Measurements from ENCODE around the gene SIDT2. TPM values are rescaled to one million over a fixed set of nuclear protein-coding genes. Genes with fewer than 3 reads are reported as not detected.
A peak's percentile ranks its signal among the peaks of the same experiment; 100 is the strongest.
"Not testable (repeated sequence)": the region's sequence is repeated elsewhere in the genome, so short reads cannot be mapped to it uniquely, and the experiment has no call there.

Gene SIDT2
- 31.1 TPM for polyA plus RNA-seq (2013, experiment 1 of 4)
- polyA plus RNA-seq (2013, experiment 2 of 4): 34.7 TPM
- polyA plus RNA-seq (2013, experiment 3 of 4): 22.3 TPM
- polyA plus RNA-seq (2013, experiment 4 of 4): 25.6 TPM

GRCh38 chr11:117178210-117179034 is at the start of gene SIDT2:
Gene SIDT2 (plus strand): TSS chr11:117178743. CDS start chr11:117179264, 521 bp downstream.
- 3 to 4% methylated on average over 48 to 51 of the region's 51 CpGs for WGBS, 2 experiments
- H3K27me3 ChIP-seq (ENCODE audit: control insufficient read depth, insufficient read depth, low read length, poor library complexity, severe bottlenecking): no peaks in the 10 kb centered on the region
- peak within 1 kb of the TSS; percentile 33 for H3K27ac ChIP-seq (ENCODE audit: insufficient read depth, low read depth, low read length, poor library complexity, severe bottlenecking)
- H3K4me1 ChIP-seq (ENCODE audit: control insufficient read depth, insufficient read depth, low read length): peaks cover 20% of the 10 kb centered on the region
- peak within 1 kb of the TSS; percentile 74 for H3K4me3 ChIP-seq (ENCODE audit: insufficient read depth, low read depth, low read length)
- no peaks in the 10 kb centered on the region for H3K9me3 ChIP-seq (ENCODE audit: control insufficient read depth, low read length)
- peaks cover 4% of the 10 kb centered on the region for H3K36me3 ChIP-seq (ENCODE audit: control insufficient read depth, insufficient read depth, low read length)

- not testable (repeated sequence) for H3K27me3 ChIP-seq (ENCODE audit: control insufficient read depth, insufficient read depth, low read length, poor library complexity, severe bottlenecking); H3K4me1 ChIP-seq (ENCODE audit: control insufficient read depth, insufficient read depth, low read length); H3K36me3 ChIP-seq (ENCODE audit: control insufficient read depth, insufficient read depth, low read length); H3K27ac ChIP-seq (ENCODE audit: insufficient read depth, low read depth, low read length, poor library complexity, severe bottlenecking); H3K9me3 ChIP-seq (ENCODE audit: control insufficient read depth, low read length); H3K4me3 ChIP-seq (ENCODE audit: insufficient read depth, low read depth, low read length)
- 91 to 93% methylated on average over 5 to 6 of the region's 7 CpGs for WGBS, 2 experiments
Measured at GRCh38 chr11:117130396-117130795, 48.1 kb upstream of the SIDT2 start.

- Histone ChIP-seq H3K27me3 (ENCODE audit: control insufficient read depth, insufficient read depth, low read length, poor library complexity, severe bottlenecking) (no peaks in the 10 kb centered on the region), H3K9me3 (ENCODE audit: control insufficient read depth, low read length) (no peaks in the 10 kb centered on the region), H3K27ac (ENCODE audit: insufficient read depth, low read depth, low read length, poor library complexity, severe bottlenecking) (no peak overlapping the region), H3K36me3 (ENCODE audit: control insufficient read depth, insufficient read depth, low read length) (no peaks in the 10 kb centered on the region), H3K4me3 (ENCODE audit: insufficient read depth, low read depth, low read length) (no peak overlapping the region), H3K4me1 (ENCODE audit: control insufficient read depth, insufficient read depth, low read length) (no peaks in the 10 kb centered on the region)
- WGBS, 2 experiments: 93 to 97% methylated on average over 7 of the region's 7 CpGs
Measured at GRCh38 chr11:117130879-117131278, 47.7 kb upstream of the SIDT2 start.

- no peaks in the 10 kb centered on the region for H3K36me3 ChIP-seq (ENCODE audit: control insufficient read depth, insufficient read depth, low read length)
- no peak overlapping the region for H3K27ac ChIP-seq (ENCODE audit: insufficient read depth, low read depth, low read length, poor library complexity, severe bottlenecking)
- no peak overlapping the region for H3K4me3 ChIP-seq (ENCODE audit: insufficient read depth, low read depth, low read length)
- no peaks in the 10 kb centered on the region for H3K27me3 ChIP-seq (ENCODE audit: control insufficient read depth, insufficient read depth, low read length, poor library complexity, severe bottlenecking)
- H3K4me1 ChIP-seq (ENCODE audit: control insufficient read depth, insufficient read depth, low read length): no peaks in the 10 kb centered on the region
- WGBS, 2 experiments: 90% methylated on average over 1 of the region's 3 CpGs; no CpG with 5 or more reads in 1 of the 2 experiments
- H3K9me3 ChIP-seq (ENCODE audit: control insufficient read depth, low read length): no peaks in the 10 kb centered on the region
Measured at GRCh38 chr11:117134431-117134830, 44.1 kb upstream of the SIDT2 start.

- not testable (repeated sequence) for H3K4me3 ChIP-seq (ENCODE audit: insufficient read depth, low read depth, low read length); H3K9me3 ChIP-seq (ENCODE audit: control insufficient read depth, low read length); H3K4me1 ChIP-seq (ENCODE audit: control insufficient read depth, insufficient read depth, low read length); H3K27me3 ChIP-seq (ENCODE audit: control insufficient read depth, insufficient read depth, low read length, poor library complexity, severe bottlenecking); H3K36me3 ChIP-seq (ENCODE audit: control insufficient read depth, insufficient read depth, low read length); H3K27ac ChIP-seq (ENCODE audit: insufficient read depth, low read depth, low read length, poor library complexity, severe bottlenecking)
- WGBS, 2 experiments: no CpG with 5 or more reads among the region's 4 CpGs
Measured at GRCh38 chr11:117134979-117135378, 43.6 kb upstream of the SIDT2 start.

GRCh38 chr11:117137223-117138086 is 41.1 kb upstream of the SIDT2 start:
- not testable (repeated sequence) for H3K27me3 ChIP-seq (ENCODE audit: control insufficient read depth, insufficient read depth, low read length, poor library complexity, severe bottlenecking); H3K36me3 ChIP-seq (ENCODE audit: control insufficient read depth, insufficient read depth, low read length); H3K27ac ChIP-seq (ENCODE audit: insufficient read depth, low read depth, low read length, poor library complexity, severe bottlenecking); H3K4me1 ChIP-seq (ENCODE audit: control insufficient read depth, insufficient read depth, low read length); H3K9me3 ChIP-seq (ENCODE audit: control insufficient read depth, low read length); H3K4me3 ChIP-seq (ENCODE audit: insufficient read depth, low read depth, low read length)
- WGBS, 2 experiments: no CpG with 5 or more reads among the region's 15 CpGs

- H3K36me3 ChIP-seq (ENCODE audit: control insufficient read depth, insufficient read depth, low read length): no peaks in the 10 kb centered on the region
- no peaks in the 10 kb centered on the region for H3K27me3 ChIP-seq (ENCODE audit: control insufficient read depth, insufficient read depth, low read length, poor library complexity, severe bottlenecking)
- peaks cover 15% of the 10 kb centered on the region for H3K4me1 ChIP-seq (ENCODE audit: control insufficient read depth, insufficient read depth, low read length)
- no peaks in the 10 kb centered on the region for H3K9me3 ChIP-seq (ENCODE audit: control insufficient read depth, low read length)
- WGBS, 2 experiments: 31 to 41% methylated on average over 5 of the region's 5 CpGs
- H3K4me3 ChIP-seq (ENCODE audit: insufficient read depth, low read depth, low read length): peak overlapping the region; percentile 78
- peak overlapping the region; percentile 44 for H3K27ac ChIP-seq (ENCODE audit: insufficient read depth, low read depth, low read length, poor library complexity, severe bottlenecking)
Measured at GRCh38 chr11:117143390-117143789, 35.2 kb upstream of the SIDT2 start.

GRCh38 chr11:117143871-117144476 is 34.6 kb upstream of the SIDT2 start, which contains the start of gene PAFAH1B2:
Gene PAFAH1B2 (plus strand): TSS chr11:117144287. CDS start chr11:117152448, 8,161 bp downstream.
- no peaks in the 10 kb centered on the region for H3K36me3 ChIP-seq (ENCODE audit: control insufficient read depth, insufficient read depth, low read length)
- no peaks in the 10 kb centered on the region for H3K27me3 ChIP-seq (ENCODE audit: control insufficient read depth, insufficient read depth, low read length, poor library complexity, severe bottlenecking)
- H3K27ac ChIP-seq (ENCODE audit: insufficient read depth, low read depth, low read length, poor library complexity, severe bottlenecking): peak within 1 kb of the TSS; percentile 77
- H3K9me3 ChIP-seq (ENCODE audit: control insufficient read depth, low read length): no peaks in the 10 kb centered on the region
- H3K4me1 ChIP-seq (ENCODE audit: control insufficient read depth, insufficient read depth, low read length): peaks cover 15% of the 10 kb centered on the region
- H3K4me3 ChIP-seq (ENCODE audit: insufficient read depth, low read depth, low read length): peak within 1 kb of the TSS; percentile 78
- WGBS, 2 experiments: 1% methylated on average over 47 to 48 of the region's 48 CpGs

GRCh38 chr11:117144477-117145392 is 33.8 kb upstream of the SIDT2 start:
- H3K27ac ChIP-seq (ENCODE audit: insufficient read depth, low read depth, low read length, poor library complexity, severe bottlenecking): peak overlapping the region; percentile 77
- no peaks in the 10 kb centered on the region for H3K36me3 ChIP-seq (ENCODE audit: control insufficient read depth, insufficient read depth, low read length)
- peak overlapping the region; percentile 78 for H3K4me3 ChIP-seq (ENCODE audit: insufficient read depth, low read depth, low read length)
- WGBS, 2 experiments: 1% methylated on average over 62 of the region's 62 CpGs
- H3K4me1 ChIP-seq (ENCODE audit: control insufficient read depth, insufficient read depth, low read length): peaks cover 15% of the 10 kb centered on the region
- H3K27me3 ChIP-seq (ENCODE audit: control insufficient read depth, insufficient read depth, low read length, poor library complexity, severe bottlenecking): no peaks in the 10 kb centered on the region
- H3K9me3 ChIP-seq (ENCODE audit: control insufficient read depth, low read length): no peaks in the 10 kb centered on the region
